Measurements from ENCODE around the gene CYB5A. TPM values are rescaled to one million over a fixed set of nuclear protein-coding genes. Genes with fewer than 3 reads are reported as not detected.

CYB5A gene
- total and polyA plus RNA-seq, 2 of the 8 experiments (the other 6 are each of a cell fraction or from before 2014, with no cell fraction given): 154 to 195 TPM

DNA sequence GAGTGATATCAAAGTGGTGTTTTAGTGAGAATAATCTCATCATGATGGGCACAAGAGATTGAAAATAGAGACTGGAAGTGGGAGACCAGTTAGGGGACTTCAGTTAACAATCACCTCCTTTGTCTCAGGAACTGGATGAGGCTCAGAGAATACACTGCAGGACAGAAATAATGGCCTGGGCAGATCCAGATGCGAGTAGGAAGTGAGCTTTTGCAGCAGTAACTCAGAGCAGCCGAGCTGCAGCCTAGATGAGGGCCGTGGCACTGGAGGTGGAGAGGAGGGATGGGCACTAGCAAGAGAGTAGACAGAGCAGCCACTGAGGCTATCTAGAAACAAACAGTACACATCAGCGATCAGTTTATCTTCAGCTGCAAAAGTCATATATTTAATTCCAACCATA is 48.6 kb downstream of the CYB5A start:
- Histone ChIP-seq H2AFZ (ENCODE audit: low read length) (no peak overlapping the region), H3K4me2 (ENCODE audit: insufficient read depth in 1 of 2, low read depth in 2 of 2, low read length in 2 of 2) (no peak overlapping the region)
- TF ChIP-seq CEBPB (IDR thresholded peaks at IDR 0.05; ENCODE audit: low read depth, low read length) (no peak), JUN (IDR thresholded peaks at IDR 0.05; ENCODE audit: low read depth, low read length) (no peak), KDM5A (IDR thresholded peaks at IDR 0.05; ENCODE audit: low read length) (no peak), RAD21 (IDR thresholded peaks at IDR 0.05 in 1 of 2, conservative IDR thresholded peaks at IDR 0.05 in 1 of 2; ENCODE audit: low read depth in 2 of 2, low read length in 2 of 2) (no peak), NRF1 (IDR thresholded peaks at IDR 0.05; ENCODE audit: low read depth, low read length) (no peak), CBX8 (IDR thresholded peaks at IDR 0.05; ENCODE audit: borderline replicate concordance, low read depth, low read length) (no peak), SUZ12 (IDR thresholded peaks at IDR 0.05; ENCODE audit: low read length) (no peak), TAF7 (optimal IDR thresholded peaks at IDR 0.05; ENCODE audit: borderline replicate concordance, low read depth, low read length) (no peak), CREB1 (IDR thresholded peaks at IDR 0.05) (no peak)

More for the DNA sequence above, 48.6 kb downstream of the CYB5A start:
- no peak for DNase-seq (ENCODE audit: low read depth in 1 of 2, low spot score in 2 of 2)
- H4K20me1 ChIP-seq (replicated peaks in 1 of 2; ENCODE audit: control insufficient read depth in 1 of 2, insufficient read depth in 2 of 2, low read length in 2 of 2): no peaks in the 10 kb centered on the region
- no peak for FAIRE-seq
- 0 out of 2 replicates have a peak overlapping the region, but pooled peaks have one; percentile 72 for H2BK15ac ChIP-seq (ENCODE audit: low read length)
- no peak overlapping the region for H3K4ac ChIP-seq (replicated peaks; ENCODE audit: insufficient read length, low read depth, low read length)
- POLR2A ChIA-PET (ENCODE audit: partially characterized antibody): no interaction called here
- no peak overlapping the region for H2AK5ac ChIP-seq (ENCODE audit: low read depth, low read length)
- no peaks in the 10 kb centered on the region for H3K79me1 ChIP-seq (ENCODE audit: low read depth, low read length)
- H2BK20ac ChIP-seq (ENCODE audit: low read length): no peak overlapping the region
- no peaks in the 10 kb centered on the region for H3K27me3 ChIP-seq (replicated peaks in 1 of 4; ENCODE audit: control insufficient read depth in 3 of 4, extremely low read depth in 1 of 4, insufficient read depth in 3 of 4, low read length in 3 of 4)
- H2BK5ac ChIP-seq (ENCODE audit: low read depth, low read length): no peak overlapping the region; the same call in 1 of the 2 replicates
- H2BK120ac ChIP-seq (replicated peaks; ENCODE audit: low read depth, low read length): no peak overlapping the region
- no peak overlapping the region for H3K27ac ChIP-seq (ENCODE audit: low read depth, low read length)
- no peak overlapping the region for H3K18ac ChIP-seq (ENCODE audit: extremely low read depth, low read length)
- H3K4me3 ChIP-seq (ENCODE audit: extremely low read depth in 1 of 4, insufficient read depth in 2 of 4, low read depth in 3 of 4, low read length in 4 of 4): no peak overlapping the region
- no peaks in the 10 kb centered on the region for H3K36me3 ChIP-seq (ENCODE audit: control insufficient read depth in 2 of 4, insufficient read depth in 4 of 4, low read length in 3 of 4)
- 87% methylated on average over 4 of the region's 4 CpGs; no CpG with 5 or more reads in 1 of the 2 experiments for WGBS, 2 experiments (ENCODE audit: extremely low coverage in 1 of 2, insufficient coverage in 1 of 2, insufficient read length in 1 of 2, insufficient replicate concordance in 2 of 2, low coverage in 1 of 2, low lambda C conversion rate in 2 of 2, missing lambda C conversion rate in 1 of 2)
- no peak overlapping the region for H2BK12ac ChIP-seq (ENCODE audit: low read depth, low read length)
- H3K4me1 ChIP-seq (replicated peaks in 1 of 4; ENCODE audit: control insufficient read depth in 3 of 4, insufficient read depth in 4 of 4, low read length in 3 of 4): peaks cover 0 to 4% (median 0%) of the 10 kb centered on the region in 4 experiments; a peak in 4 of 7 replicates
- H3K79me2 ChIP-seq (ENCODE audit: control insufficient read depth in 1 of 2, insufficient read depth in 2 of 2, low read length in 2 of 2): no peaks in the 10 kb centered on the region
- no peak overlapping the region for H3K23ac ChIP-seq (ENCODE audit: insufficient read length)
- H4K5ac ChIP-seq (ENCODE audit: insufficient read length, low read depth, low read length): no peak overlapping the region
- H3K9me3 ChIP-seq (ENCODE audit: insufficient read depth in 2 of 2, low read depth in 1 of 2, low read length in 1 of 2): no peaks in the 10 kb centered on the region
- no peak overlapping the region for H3K56ac ChIP-seq (replicated peaks; ENCODE audit: insufficient read length, low read depth, low read length)
- CTCF ChIA-PET (ENCODE audit: partially characterized antibody): interaction anchor here (0.8 to 4.3 kb wide), 3 partner anchors 11 to 99 kb away, joined by 3 to 16 read pairs (median 4); no protein-coding TSS in a partner anchor
- H4K91ac ChIP-seq (replicated peaks; ENCODE audit: insufficient read length, low read length): no peak overlapping the region
- H3K14ac ChIP-seq (ENCODE audit: insufficient read length): no peak overlapping the region
- H4K8ac ChIP-seq (ENCODE audit: extremely low read depth, insufficient read depth, low read length): no peak overlapping the region
- no peaks in the 10 kb centered on the region for H3K23me2 ChIP-seq (ENCODE audit: low read depth, low read length)
- H3K9ac ChIP-seq (replicated peaks in 1 of 4; ENCODE audit: extremely low read depth in 1 of 4, low read depth in 3 of 4, low read length in 3 of 4): no peak overlapping the region

Data from H1 (cell line).